ENCODE results near the gene TKT. TPM values are rescaled to one million over a fixed set of nuclear protein-coding genes. Genes with fewer than 3 reads are reported as not detected.

TKT gene
- total and polyA plus RNA-seq, 7 donors, result 10.5 to 51.9 (median 23.1) TPM

DNA sequence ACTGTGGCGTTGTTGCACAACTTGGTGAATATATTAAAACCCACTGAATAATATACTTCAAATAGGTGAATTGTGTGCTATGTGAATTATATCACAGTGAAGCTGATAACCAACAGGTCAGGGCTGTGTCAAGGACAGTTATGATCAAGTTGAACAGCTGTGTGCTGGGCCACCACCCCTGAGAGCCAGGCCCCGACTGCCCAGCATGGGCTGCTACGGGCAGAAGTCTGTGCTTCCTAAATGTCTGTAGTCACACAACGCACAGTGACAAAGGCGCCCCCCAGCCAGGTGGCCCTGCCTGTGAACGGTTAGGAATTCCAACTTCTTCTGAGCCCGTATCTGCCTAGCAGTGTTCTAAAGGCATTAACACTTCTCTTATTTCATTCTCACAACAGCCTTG lies 32.8 kb downstream of the TKT start:
- Histone ChIP-seq H3K9me3 (no peaks in the 10 kb centered on the region), H3K36me3 (ENCODE audit: insufficient read depth in 1 of 2, low read depth in 1 of 2) (peaks cover 0 to 53% of the 10 kb centered on the region in 2 donors), H3K4me1 (no peaks in the 10 kb centered on the region), H3K4me3 (no peak overlapping the region), H3K27me3 (ENCODE audit: insufficient read depth in 3 of 3, low read length in 2 of 3) (no peaks in the 10 kb centered on the region), H3K27ac (no peak overlapping the region)
- DNase-seq (no peak), ATAC-seq (no peak)
- 71 to 81% (median 75%) methylated on average over 7 of the region's 7 CpGs for WGBS, 3 donors
- intact Hi-C loops (cut with DNase I), result no loop called here
- TF ChIP-seq, protein P1, sequence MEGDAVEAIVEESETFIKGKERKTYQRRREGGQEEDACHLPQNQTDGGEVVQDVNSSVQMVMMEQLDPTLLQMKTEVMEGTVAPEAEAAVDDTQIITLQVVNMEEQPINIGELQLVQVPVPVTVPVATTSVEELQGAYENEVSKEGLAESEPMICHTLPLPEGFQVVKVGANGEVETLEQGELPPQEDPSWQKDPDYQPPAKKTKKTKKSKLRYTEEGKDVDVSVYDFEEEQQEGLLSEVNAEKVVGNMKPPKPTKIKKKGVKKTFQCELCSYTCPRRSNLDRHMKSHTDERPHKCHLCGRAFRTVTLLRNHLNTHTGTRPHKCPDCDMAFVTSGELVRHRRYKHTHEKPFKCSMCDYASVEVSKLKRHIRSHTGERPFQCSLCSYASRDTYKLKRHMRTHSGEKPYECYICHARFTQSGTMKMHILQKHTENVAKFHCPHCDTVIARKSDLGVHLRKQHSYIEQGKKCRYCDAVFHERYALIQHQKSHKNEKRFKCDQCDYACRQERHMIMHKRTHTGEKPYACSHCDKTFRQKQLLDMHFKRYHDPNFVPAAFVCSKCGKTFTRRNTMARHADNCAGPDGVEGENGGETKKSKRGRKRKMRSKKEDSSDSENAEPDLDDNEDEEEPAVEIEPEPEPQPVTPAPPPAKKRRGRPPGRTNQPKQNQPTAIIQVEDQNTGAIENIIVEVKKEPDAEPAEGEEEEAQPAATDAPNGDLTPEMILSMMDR (IDR thresholded peaks at IDR 0.05), result no peak

DNA sequence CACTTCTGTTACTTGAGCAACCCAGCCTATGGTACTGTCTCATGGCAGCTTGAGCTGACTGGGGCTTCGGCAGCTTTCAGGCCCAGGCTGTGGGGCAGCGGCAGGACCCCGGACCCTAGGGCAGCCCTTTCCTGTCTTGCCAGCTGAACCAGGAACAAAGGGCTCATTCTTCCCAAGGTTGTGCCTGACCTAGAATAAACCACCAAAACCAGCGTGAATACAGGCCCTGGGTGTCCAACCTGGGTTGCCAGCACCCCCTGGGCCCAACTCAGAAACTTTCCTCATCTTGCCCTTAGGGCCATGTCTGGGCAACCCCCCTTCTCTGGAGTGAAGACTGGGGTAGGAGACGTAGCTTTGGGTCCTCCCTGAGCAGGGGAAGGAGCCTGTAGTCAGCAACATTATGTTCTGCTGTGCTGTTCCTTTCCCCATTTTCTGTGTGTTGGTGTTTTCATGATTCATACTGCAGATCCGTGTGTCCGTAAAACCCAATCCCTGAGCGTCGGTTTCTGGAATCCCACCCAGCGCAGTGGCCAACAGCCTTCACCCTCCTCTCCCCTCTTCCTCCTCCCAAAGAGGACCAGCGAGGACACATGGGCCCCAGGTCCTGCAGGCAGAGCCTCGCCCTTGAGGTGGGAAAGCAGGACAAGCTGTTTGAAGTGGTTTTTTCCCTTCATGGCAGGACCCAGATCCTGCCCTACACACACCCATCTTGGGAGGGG lies 33.5 kb downstream of the TKT start:
- WGBS, 3 donors, result 89 to 91% (median 90%) methylated on average over 12 of the region's 12 CpGs
- TF ChIP-seq, protein P1 (IDR thresholded peaks at IDR 0.05), result no peak
- Histone ChIP-seq H3K36me3 (ENCODE audit: insufficient read depth in 1 of 2, low read depth in 1 of 2) (peaks cover 0 to 46% of the 10 kb centered on the region in 2 donors), H3K4me3 (no peak overlapping the region), H3K27ac (no peak overlapping the region), H3K4me1 (no peaks in the 10 kb centered on the region), H3K27me3 (ENCODE audit: insufficient read depth in 3 of 3, low read length in 2 of 3) (no peaks in the 10 kb centered on the region), H3K9me3 (no peaks in the 10 kb centered on the region)
- no peak for DNase-seq
- intact Hi-C loops (cut with DNase I), result no loop called here
- no peak for ATAC-seq

DNA sequence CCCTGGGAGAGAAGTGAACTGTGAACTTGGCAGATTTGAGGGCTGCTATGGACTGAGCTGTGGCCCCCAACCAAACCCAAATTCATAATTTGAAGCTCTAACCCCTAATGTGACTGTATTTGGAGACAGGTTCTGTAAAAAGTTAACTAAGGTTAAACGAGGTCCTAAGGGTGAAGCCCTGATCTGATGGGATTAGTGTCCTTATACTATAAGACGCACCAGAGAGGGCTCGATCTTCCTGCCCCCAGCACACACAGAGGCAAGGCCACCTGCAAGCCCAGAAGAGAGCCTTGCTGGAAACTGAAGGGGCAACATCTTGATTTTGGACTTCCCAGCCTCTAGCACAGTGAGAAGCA lies 34.0 kb downstream of the TKT start:
- Histone ChIP-seq H3K36me3 (ENCODE audit: insufficient read depth in 1 of 2, low read depth in 1 of 2) (peaks cover 0 to 41% of the 10 kb centered on the region in 2 donors), H3K27me3 (ENCODE audit: insufficient read depth in 3 of 3, low read length in 2 of 3) (no peaks in the 10 kb centered on the region), H3K9me3 (no peaks in the 10 kb centered on the region), H3K4me1 (no peaks in the 10 kb centered on the region), H3K27ac (no peak overlapping the region), H3K4me3 (no peak overlapping the region)
- no peak for DNase-seq
- TF ChIP-seq, protein P1 (IDR thresholded peaks at IDR 0.05), result no peak
- no peak for ATAC-seq
- 87 to 90% (median 88%) methylated on average over 3 of the region's 3 CpGs for WGBS, 3 donors
- intact Hi-C loops (cut with DNase I), result no loop called here

DNA sequence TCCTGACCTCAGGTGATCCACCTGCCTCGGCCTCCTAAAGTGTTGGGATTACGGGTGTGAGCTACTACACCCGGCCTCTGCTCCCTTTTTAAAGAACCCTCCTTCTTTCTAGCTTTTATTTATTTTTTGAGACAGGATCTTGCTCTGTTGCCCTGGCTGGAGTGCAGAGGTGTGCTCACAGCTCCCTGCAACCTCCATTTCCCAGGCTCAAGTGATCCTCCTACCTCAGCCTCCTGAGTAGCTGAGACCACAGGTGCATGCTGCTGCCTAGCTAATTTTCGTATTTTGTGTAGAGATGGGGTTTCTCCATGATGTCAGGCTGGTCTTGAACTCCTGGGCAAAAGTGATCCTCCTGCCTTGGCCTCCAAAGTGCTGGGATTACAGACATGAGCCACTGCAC lies 34.5 kb downstream of the TKT start:
- H3K27me3 ChIP-seq (ENCODE audit: insufficient read depth in 3 of 3, low read length in 2 of 3), result no peaks in the 10 kb centered on the region
- ATAC-seq (no peak), DNase-seq (no peak)
- H3K27ac ChIP-seq, result no peak overlapping the region
- H3K36me3 ChIP-seq (ENCODE audit: insufficient read depth in 1 of 2, low read depth in 1 of 2), result peaks cover 0 to 36% of the 10 kb centered on the region in 2 donors
- H3K4me3 ChIP-seq, result no peak overlapping the region
- no peaks in the 10 kb centered on the region for H3K9me3 ChIP-seq
- no peaks in the 10 kb centered on the region for H3K4me1 ChIP-seq
- TF ChIP-seq, protein P1 (IDR thresholded peaks at IDR 0.05), result no peak
- intact Hi-C loops (cut with DNase I), result no loop called here
- WGBS, 3 donors, result 84 to 96% (median 94%) methylated on average over 4 of the region's 4 CpGs
